IPS-11a (cell line): ENCODE data around the gene CPN1.
"Not testable (repeated sequence)": the region's sequence is repeated elsewhere in the genome, so short reads cannot be mapped to it uniquely, and the experiment has no call there.

Source experiments
- H3K4me3 ChIP-seq: one replicate; pipeline ENCODE4 v1.5.1; 2013; ENCODE audit warnings: low read depth, low read length, control low read depth

Gene CPN1

DNA sequence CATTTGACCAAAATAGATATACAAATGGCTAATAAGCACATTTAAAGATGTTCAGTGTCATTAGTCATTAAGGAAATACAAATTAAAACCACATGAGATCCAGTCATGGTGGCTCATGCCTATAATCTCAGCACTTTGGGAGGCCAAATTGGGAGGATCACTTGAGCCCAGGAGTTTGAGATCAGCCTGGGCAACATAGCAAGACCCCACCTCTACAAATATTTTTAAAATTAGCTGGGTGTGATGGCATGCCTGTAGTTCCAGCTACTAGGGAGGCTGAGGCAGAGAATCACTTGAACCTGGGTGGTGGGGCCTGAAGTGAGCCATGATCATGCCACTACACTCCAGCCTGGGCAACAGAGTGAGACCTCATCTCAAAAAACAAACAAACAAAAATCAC is 607 bp upstream of the CPN1 start:
- not testable (repeated sequence) for H3K4me3 ChIP-seq

DNA sequence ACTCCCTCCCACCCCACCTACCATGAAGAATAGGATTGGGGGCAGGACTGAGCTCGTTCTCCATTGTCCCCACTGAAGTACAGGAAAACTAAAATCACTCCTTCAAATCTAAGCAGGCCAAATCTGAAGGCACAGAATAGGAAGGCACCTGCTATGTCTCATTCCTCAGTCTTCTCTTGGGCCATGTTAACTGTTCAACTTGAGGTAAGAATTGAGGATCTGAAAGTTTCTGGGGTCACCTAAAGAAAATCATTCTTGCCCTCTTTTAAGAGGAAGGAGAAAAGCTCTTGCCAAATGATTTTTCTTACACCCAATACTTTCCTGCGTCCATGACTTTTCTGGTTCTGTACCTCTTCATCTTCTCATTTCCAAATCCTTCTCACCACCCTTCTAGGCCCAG is 4.9 kb downstream of the CPN1 start:
- H3K4me3 ChIP-seq: no peak overlapping the region

DNA sequence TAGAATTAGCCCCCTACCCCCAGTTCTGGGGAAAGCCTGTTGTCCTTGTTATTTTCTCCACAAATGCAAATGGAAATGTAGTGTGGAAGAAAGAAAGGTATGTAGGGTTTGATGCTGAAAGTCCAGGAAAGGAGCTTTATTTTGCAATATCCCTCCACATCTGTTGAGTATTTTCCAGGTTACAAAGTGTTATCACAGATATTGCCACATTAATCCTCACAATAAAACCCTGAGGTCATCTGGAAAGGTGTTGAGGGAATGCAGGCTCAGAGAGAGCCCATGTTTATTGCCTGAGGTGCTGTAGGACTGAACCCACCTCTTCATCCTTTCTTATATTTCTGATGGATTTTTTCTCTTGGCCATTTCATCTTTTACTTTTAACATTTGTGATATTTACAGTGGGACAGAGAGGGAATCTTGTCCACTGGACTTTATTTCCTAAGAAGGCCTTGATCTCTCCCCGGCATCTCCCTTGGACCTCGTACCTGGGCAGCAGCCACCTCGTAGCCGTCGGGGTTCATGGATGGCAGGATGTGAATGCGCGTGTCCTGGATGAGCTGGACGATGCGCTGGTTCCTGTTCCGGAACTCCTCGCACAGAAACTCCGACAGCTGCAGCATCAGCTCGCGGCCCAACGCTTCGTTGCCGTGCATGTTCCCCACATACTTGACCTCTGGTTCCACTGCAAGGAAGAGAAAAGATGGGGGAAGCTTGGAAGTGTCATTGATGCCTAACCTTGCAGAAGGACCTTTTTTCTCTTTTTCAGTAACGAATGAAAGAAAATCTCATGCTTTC is 6.0 kb downstream of the CPN1 start:
- H3K4me3 ChIP-seq: no peak overlapping the region

DNA sequence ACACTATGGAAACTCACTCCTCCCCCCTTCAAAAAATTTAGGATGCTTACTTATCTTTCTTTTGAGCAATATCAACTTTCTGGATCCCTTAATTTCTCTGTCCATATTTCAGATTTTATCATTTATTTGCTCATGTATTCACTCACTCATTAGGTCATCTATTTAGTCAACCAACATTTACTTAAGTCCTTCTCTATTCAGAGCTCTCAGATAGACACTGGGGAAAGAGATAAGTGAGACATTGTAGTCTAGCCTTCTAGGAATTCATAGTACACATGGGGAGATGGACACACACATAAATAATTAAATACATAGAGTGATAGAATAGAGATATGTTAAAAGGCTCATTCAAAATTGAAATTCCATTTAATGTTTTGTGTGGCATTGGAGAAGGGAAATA is 9.2 kb downstream of the CPN1 start:
- no peak overlapping the region for H3K4me3 ChIP-seq

DNA sequence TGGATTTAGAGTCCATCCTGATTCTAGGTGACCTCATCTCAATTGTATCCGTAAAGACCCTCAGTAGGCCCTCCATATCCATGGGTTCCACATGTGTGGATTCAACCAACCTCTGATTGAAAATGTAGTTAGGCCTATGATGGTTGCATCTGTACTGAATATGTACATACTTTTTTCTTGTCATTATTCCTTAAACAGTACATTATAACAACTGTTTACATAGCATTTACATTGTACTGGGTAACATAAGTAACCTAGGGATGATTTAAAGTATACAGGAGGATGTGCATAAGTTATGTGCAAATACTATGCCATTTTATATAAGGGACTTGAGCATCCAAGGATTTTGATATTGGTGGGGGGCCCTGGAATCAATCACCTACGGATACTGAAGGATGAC is 10.1 kb downstream of the CPN1 start:
- H3K4me3 ChIP-seq: no peak overlapping the region

DNA sequence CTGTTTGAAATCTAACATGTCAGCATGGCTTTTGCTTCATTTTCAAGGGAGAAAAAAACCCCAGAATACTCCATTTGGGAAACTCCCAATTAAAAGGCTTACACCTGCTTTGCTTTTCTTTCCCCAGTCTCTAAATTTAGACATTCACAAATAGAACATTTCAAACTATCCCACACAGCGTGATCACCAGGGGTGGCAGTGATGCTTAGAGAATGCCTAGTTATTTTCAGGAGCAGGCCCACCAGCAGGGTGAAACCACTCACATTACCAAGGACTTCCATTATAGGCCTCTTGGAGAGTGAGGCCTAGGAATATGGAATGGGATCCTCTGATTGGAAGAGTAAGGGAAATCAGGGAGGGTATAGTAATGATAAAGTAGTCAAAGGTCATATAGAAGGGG is 14.2 kb downstream of the CPN1 start:
- H3K4me3 ChIP-seq: no peak overlapping the region

DNA sequence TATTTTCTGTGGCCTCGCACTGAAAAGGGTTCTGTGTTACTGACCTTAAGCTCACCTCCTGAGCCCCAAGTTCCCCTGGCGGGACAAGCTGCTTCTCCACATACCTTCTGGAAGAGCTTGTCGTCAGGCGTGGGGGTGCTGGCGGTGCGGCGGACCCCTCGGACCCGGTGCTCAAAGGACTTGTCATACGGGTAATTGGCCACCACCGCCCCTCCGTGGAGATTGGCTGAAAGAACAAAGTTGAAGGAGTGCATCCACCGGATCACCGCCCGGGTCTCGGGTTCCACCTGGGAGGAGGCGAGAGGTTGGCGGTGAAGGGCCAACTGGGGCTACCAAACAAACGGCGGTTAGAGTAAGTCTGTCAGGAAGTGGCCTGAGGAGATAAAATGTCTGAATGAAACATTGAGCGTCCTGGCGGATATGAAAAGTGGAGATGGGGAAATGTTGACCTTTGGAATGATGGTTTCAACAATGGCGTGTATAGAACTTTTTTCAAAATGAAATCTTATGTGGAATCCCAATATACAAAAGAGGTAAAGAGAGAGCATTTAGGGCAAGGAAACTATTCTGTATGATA is 16.5 kb downstream of the CPN1 start:
- no peak overlapping the region for H3K4me3 ChIP-seq

DNA sequence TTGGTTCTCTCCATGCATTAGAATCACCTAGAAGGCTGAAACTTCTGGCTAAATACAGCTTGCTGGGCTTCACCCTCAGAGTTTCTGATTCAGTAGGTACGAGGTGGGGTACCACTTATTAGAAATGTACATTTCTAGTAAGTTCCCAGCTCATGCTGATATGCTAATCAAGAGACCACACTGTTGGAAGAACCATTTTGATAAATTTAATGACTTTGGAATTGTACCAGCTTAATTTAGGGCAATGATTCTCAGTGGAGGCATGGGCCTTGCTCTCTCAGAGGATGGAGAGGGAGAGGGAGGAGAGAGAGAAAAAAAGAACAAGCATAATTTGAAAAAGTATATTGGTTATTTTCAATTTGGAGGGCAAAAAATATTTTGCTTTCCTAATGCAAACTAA is 20.3 kb downstream of the CPN1 start:
- H3K4me3 ChIP-seq: no peak overlapping the region

DNA sequence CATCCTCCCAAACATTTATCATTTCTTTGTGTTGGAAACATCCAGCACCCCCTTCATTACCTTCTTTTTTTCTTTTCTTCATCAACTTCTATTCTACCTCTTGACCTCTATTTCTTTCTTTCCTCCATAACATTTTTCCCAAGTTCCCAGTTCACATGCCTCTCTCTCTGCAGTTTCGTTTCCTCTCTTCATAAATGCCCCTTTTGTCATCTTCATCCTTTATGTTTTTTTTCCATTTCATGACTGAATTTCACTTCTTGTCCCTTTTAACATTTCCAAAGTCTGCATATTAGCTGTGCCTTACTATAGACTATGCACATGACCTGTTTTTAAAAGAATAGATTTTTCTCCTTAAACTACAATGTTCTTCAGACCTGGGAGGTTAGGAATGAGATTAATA is 23.7 kb downstream of the CPN1 start:
- H3K4me3 ChIP-seq: no peak overlapping the region

DNA sequence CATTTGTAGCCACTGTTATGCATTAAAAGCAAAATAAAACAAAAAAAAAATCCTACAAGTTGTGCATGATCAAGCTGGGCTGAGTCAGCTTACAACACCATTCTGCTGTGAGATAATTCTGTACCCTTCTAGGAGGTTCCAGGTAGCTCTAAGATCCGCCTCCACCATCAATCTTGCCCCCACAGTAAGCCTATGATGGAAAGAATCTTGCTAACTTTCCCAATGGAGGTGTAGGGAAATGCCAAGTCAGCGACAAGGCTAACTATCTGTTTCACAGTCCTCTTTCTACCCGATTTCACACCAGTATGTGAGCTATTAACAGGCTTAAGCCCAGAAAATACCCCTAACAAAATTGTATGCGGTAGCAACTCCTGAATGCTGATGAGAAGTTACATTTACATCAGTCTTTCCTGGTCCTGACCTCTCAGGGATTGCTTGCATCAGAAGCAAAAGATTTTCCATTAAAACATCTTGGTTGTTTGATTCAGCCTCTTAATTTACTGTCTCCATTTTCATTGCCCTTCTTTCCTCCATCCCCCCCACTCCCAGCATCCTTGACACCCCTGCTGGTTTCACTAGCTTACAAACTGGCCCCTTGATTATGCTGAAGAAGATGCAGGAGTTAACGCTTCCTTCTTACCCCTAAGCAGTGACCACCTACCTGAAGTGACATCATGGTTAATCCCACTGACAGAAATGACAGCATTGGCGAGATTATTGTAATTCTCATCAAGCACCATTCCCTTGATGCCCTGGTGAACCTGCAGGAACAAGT is 27.8 kb downstream of the CPN1 start:
- H3K4me3 ChIP-seq: no peak overlapping the region

DNA sequence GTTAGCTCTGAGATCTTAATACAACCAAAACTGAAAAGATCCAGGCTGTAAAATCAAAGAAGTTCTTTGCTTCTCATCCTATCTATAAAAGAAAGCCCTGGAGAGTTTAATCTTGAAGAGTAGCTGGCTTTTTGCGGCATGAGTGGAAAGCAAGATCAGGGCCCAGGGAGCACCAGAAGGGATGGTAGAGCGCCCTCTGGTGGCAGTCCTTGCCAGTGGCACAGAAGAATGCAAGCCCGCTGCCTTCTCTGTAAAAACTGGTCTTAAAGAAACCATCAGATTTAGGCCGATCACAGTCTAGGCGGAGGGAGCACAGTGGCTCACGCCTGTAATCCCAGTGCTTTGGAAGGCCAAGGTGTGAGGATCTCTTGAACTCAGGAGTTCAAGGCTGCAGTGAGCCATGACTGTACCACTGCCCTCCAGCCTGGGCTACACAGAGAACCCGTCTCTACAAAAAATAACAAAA is 35.6 kb downstream of the CPN1 start:
- H3K4me3 ChIP-seq: no peak overlapping the region

DNA sequence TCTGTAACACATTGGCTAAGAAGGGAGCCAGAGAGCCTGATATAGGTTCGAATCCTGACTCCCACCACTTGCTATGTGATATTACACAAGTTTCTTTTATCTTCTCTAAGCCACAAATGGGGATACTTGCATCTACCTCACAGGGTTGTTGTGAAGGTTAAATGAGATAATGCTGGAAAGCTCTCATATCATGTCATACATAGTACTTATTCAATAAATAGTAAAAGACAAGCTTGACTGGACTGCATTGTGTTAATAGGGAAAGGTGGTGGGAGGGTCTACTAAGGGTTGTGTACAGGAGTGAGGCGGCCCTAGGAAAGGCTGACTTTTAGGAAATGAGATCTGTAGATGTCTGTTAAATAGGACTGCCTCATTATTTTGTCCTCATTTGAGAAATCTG is 36.1 kb downstream of the CPN1 start:
- H3K4me3 ChIP-seq: no peak overlapping the region

DNA sequence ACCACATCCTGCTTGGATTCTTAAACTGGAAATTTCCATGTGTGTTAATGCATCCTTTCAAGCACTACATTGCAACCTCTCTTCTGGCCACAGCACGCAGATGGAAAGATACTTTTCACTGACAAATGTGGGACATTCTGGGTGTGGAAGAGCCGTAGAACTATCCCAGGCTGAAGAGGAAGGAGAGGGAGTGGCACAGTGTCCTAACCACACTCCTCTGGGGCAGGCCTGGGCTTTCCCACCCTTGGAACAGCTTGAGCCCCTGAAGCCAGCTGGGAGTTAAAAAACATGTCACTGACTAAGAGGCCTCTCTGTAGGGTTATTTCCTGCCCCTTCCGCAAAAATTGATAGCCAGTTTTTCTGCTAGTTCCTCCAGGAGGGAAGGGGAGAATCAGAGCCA is 37.9 kb downstream of the CPN1 start:
- no peak overlapping the region for H3K4me3 ChIP-seq

DNA sequence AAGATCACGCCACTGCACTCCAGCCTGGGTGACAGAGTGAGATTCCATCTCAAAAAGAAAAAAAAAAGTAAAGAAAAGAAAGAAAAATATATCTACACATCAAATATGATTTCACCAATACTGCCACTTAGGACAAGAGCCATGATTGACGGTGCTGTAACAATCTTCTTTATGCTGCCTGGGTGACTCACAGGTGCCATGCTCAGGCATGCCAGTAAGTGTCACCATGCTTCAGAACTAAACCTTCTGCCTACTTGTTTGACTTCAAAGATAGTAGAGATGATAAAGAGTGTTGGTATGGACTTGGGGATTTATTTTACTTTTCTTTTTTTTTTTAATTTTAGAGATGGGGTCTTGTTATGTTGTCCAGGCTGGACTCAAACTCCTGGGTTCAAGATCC is 38.3 kb downstream of the CPN1 start:
- H3K4me3 ChIP-seq: no peak overlapping the region

DNA sequence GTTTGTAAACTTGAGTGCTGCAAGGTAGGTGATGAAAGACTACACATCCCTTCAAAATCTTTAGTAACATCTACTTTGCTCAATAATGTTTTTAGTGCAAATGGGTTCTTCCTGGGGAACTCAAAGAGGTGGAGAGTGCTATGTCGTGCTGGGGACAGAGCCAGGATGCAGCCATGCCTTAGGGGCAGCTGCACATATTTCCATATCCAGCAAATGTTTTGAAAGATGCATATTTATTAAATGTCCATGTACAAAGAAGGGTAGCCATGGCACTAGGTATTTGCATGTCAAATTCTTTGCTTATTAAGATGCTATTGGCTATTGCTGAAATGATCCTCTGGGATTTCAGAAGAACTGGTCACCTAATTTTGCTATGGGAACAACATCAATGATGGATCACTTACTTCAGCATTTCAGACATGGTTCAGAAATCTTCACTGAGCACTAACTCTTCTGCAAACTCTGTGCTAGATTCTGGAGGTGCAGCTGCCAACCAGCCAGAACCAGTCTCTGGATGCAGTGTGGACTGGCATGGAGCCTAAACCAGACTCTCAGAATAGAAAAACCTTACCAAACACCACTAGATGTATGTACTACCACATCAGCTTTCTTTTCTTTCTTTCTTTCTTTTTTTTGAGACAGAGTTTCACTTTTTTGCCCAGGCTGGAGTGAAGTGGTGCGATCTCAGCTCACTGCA is 40.2 kb downstream of the CPN1 start:
- H3K4me3 ChIP-seq: no peak overlapping the region

DNA sequence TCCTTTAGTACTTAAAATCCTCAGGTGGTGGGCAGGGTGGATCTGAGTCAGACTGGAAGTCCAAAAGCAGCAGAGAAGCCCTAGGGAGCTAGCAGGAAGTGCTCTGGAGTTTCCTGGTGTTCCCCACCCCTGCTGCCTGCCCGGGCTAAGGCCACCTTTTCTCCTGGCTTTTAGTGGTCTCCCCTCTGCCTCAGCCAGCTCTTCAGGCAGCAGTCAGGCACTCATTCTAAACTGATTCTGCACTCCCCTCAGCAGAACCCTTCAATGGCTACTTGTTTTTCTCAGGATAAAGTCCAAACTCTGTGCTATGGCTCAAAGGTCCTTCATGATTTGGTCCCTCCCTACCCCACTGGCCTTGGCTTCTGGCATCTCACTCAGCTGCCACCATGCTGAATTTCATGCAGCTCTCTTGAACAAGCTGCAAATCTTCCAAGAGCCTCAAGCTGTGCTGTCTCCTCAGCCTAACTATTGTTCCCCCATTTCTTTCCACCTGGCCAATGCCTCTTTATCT is 43.1 kb downstream of the CPN1 start:
- no peak overlapping the region for H3K4me3 ChIP-seq

DNA sequence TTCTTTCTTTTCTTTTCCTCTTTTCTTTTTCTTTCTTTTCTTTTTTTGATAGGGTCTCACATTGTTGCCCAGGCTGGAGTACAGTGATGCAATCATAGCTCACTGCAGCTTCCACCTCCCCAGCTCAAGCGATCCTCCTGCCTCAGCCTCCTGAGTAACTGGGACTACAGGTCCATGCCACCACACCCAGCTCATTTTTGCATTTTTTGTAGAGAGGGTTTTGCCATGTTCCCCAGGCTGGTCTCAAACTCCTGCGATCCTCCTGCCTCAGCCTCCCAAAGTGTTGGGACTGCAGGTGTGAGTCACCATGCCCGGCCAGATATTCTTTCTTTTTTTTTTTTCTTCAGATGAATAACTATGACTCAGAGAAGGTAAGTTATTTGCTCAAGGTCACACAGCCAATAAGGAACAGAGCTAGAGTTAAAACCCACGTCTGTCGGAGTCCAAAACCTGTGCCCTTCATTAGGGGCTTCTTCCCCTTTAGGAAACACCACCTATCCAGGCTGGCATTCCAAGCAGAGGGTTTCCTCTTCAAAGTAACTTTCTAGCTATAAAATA is 43.8 kb downstream of the CPN1 start:
- H3K4me3 ChIP-seq: no peak overlapping the region

DNA sequence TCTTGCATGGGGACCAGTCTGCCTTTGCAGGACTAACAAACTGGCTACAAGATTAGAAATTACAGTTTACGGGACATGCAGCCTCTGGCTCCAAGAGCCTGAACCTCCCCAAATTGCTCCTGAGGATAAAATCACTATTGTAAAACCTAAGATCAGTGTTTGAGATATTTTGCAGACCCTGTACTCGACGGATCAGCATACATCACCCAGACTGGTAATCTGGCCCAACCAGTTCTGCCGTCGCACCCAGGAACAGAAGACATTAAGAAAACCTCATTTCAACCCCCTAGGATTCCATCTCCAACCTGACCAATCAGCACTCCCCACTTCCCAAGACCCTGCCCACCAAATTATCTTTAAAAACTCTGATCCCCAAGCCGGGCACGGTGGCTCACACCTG is 44.8 kb downstream of the CPN1 start:
- no peak overlapping the region for H3K4me3 ChIP-seq

DNA sequence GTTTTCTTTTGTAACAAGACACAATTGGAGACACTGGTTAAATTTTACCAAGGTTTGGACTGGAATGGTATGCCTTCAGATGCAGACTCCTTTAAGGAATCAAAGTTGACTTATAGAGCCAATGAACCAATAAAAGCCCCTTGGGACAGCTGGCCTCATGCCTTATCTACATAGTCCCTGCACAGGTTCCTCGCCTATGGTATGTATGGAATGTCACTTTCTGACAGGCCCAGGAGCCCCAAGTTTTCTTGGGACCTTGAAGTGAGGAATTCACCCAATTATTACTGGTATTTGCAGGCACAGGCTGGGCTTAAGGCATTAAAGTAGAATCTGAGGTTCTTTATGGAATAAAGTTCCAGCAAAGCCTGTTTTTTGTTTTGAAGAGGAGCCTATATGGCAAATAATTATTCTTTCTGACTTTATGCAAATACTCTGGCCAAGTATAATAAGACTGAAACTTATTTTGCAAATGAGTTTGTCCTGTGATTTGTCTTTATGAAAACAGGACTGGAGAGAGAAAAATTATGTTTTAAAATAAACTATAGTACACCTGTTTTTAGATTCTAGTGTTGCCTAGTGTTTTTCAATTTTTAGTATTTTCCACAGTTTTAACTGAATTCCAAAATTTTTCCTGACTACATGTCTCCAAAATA is 47.8 kb downstream of the CPN1 start:
- no peak overlapping the region for H3K4me3 ChIP-seq

DNA sequence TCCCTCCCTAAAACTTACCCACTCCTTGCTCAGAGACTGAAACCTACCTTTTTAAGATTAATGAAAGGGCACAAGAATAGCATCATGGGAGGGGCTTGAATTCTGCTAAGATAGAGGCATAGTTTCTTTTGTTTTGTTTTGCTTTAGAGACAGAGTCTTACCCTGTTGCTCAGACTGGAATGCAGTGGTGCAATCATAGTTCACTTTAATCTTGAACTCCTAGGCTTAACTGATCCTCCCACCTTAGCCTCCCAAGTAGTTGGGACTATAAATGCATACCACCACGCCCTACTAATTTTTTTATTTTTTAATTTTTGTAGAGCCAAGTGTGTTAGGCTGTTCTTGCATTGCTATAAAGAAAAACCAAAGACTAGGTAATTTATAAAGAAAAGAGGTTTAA is 54.3 kb downstream of the CPN1 start:
- H3K4me3 ChIP-seq: no peak overlapping the region
